Esophagus squamous epithelium (tissue), 5 donors: ENCODE results near the gene PI4K2A. TPM values are rescaled to one million over a fixed set of nuclear protein-coding genes. Genes with fewer than 3 reads are reported as not detected.

ENCODE experiments used
- DNase-seq: peaks from one replicate; lab custom pipeline; 2025; lab: John Stamatoyannopoulos, UW
- H3K27ac ChIP-seq, 4 donors: fragments of 200-600 bp; sonication (generic); one replicate each; pipeline ENCODE4 v1.5.1; 2016 to 2019; ENCODE audit warnings: mild to moderate bottlenecking in 1 of 4
- H3K27me3 ChIP-seq, 4 donors: fragments of 200-600 bp; sonication (generic); 1 replicate in 3 of 4; 2 replicates in 1 of 4; pipeline versions ENCODE4 v1.5.1 to v1.6.0; 2017 to 2021; ENCODE audit warnings: antibody characterized with exemption in 1 of 4
- H3K36me3 ChIP-seq, 3 donors: fragments of 200-600 bp; sonication (generic); one replicate each; pipeline ENCODE4 v1.5.1; 2016 to 2019
- H3K4me1 ChIP-seq, 3 donors: fragments of 200-600 bp; sonication (generic); one replicate each; pipeline ENCODE4 v1.5.1; 2017 to 2019
- H3K4me3 ChIP-seq, 4 donors: fragments of 200-600 bp; sonication (generic); 1 replicate in 3 of 4; 2 replicates in 1 of 4; pipeline ENCODE4 v1.5.1; 2016 to 2019; ENCODE audit warnings: mild to moderate bottlenecking in 2 of 4, moderate library complexity in 1 of 4
- H3K9me3 ChIP-seq, 3 donors: fragments of 200-600 bp; sonication (generic); one replicate each; pipeline ENCODE4 v1.5.1; 2016 to 2019
- CTCF ChIP-seq, 6 experiments: fragments of 450-650 bp in 4 of 6; fragments of 200-600 bp in 2 of 6; sonication (generic) in 2 of 6; IDR thresholded peaks; one replicate each; pipeline ENCODE4 v1.5.1; 2016 to 2019; ENCODE audit warnings: antibody characterized with exemption in 6 of 6, mild to moderate bottlenecking in 4 of 6, moderate library complexity in 4 of 6
- POLR2A ChIP-seq, 4 donors: fragments of 450-650 bp; IDR thresholded peaks; one replicate each; pipeline ENCODE4 v1.6.1; 2017; ENCODE audit warnings: antibody characterized with exemption in 4 of 4, mild to moderate bottlenecking in 4 of 4, moderate library complexity in 3 of 4
- whole genome bisulfite sequencing, 2 donors: methylation state at CpG; one replicate each; pipeline ENCODE4 v1.1.5; 2018; 5-methylcytosine and 5-hydroxymethylcytosine counted together
- intact Hi-C: fragments of 100-400 bp; cut with DNase I; formaldehyde crosslinking; loops from one replicate; pipeline ENCODE4 v1.15.0; 2022
- total RNA-seq, 4 donors: library from RNA; depleted of rRNA; stranded (reverse); fragments of >200 nt; gene quantifications; one replicate each; pipeline ENCODE4 v1.1.0, GENCODE V29; 2016
- donor health status: DM: yes; HTN: yes; CAD: no.

Gene PI4K2A
- total RNA-seq, 4 donors from 2014 or later, result 14.0 to 29.3 (median 19.6) TPM

- 74 to 88% methylated on average over 7 to 8 of the region's 9 CpGs for WGBS, 2 donors
- Histone ChIP-seq H3K9me3 (no peaks in the 10 kb centered on the region), H3K4me1 (peaks cover 0 to 62% (median 30%) of the 10 kb centered on the region in 3 donors), H3K27ac (peak overlapping the region; percentile 88 to 97 (median 94)), H3K4me3 (no peak overlapping the region), H3K36me3 (no peaks in the 10 kb centered on the region), H3K27me3 (peaks cover 0 to 88% (median 0%) of the 10 kb centered on the region in 4 donors)
- DNase-seq, result no peak
- TF ChIP-seq CTCF (IDR thresholded peaks at IDR 0.05) (no peak), POLR2A (IDR thresholded peaks at IDR 0.05) (no peak)
- intact Hi-C loops, result no loop called here
Observed at GRCh38 chr10:97711640-97712572, 71.4 kb downstream of the PI4K2A start.

GRCh38 chr10:97713339-97713825 lies 72.9 kb downstream of the PI4K2A start, which contains the start of gene MARVELD1:
TSS of gene MARVELD1 (plus strand) at chr10:97713730. CDS start at chr10:97713877, 147 bp downstream.
- Histone ChIP-seq H3K27me3 (peaks cover 0 to 90% (median 0%) of the 10 kb centered on the region in 4 donors), H3K4me1 (peaks cover 4 to 77% (median 44%) of the 10 kb centered on the region in 3 donors), H3K27ac (peak within 1 kb of the TSS; percentile 88 to 97 (median 94)), H3K9me3 (no peaks in the 10 kb centered on the region), H3K36me3 (peaks cover 0 to 12% (median 0%) of the 10 kb centered on the region in 3 donors), H3K4me3 (peak within 1 kb of the TSS; percentile 46 to 87 (median 62))
- WGBS, 2 donors, result 0 to 9% methylated on average over 13 to 26 of the region's 37 CpGs
- no peak for TF ChIP-seq CTCF (IDR thresholded peaks at IDR 0.05)
- TF ChIP-seq POLR2A (IDR thresholded peaks at IDR 0.05), result peak in 2 of 4 donors; percentile 38
- intact Hi-C loops, result no loop called here
- DNase-seq, result no peak

- Histone ChIP-seq H3K4me1 (peaks cover 8 to 82% (median 49%) of the 10 kb centered on the region in 3 donors), H3K9me3 (no peaks in the 10 kb centered on the region), H3K27me3 (peaks cover 0 to 86% (median 0%) of the 10 kb centered on the region in 4 donors), H3K27ac (peak overlapping the region; percentile 88 to 97 (median 94)), H3K4me3 (peak overlapping the region; percentile 46 to 87 (median 62)), H3K36me3 (peaks cover 0 to 12% (median 0%) of the 10 kb centered on the region in 3 donors)
- peak; percentile 8 for DNase-seq
- TF ChIP-seq CTCF (IDR thresholded peaks at IDR 0.05) (no peak), POLR2A (IDR thresholded peaks at IDR 0.05) (peak in 2 of 4 donors; percentile 27 to 38)
- 0% methylated on average over 2 to 4 of the region's 69 CpGs for WGBS, 2 donors
- intact Hi-C loops, result no loop called here
Observed at GRCh38 chr10:97713826-97714400, 73.4 kb downstream of the PI4K2A start.

GRCh38 chr10:97714401-97715258 lies 74.2 kb downstream of the PI4K2A start:
- Histone ChIP-seq H3K27me3 (peaks cover 0 to 86% (median 0%) of the 10 kb centered on the region in 4 donors), H3K4me3 (peak overlapping the region; percentile 46 to 87 (median 62)), H3K9me3 (no peaks in the 10 kb centered on the region), H3K4me1 (peaks cover 8 to 88% (median 54%) of the 10 kb centered on the region in 3 donors), H3K36me3 (peaks cover 0 to 12% (median 0%) of the 10 kb centered on the region in 3 donors), H3K27ac (peak overlapping the region; percentile 88 to 97 (median 94))
- DNase-seq, result no peak
- WGBS, 2 donors, result 0 to 9% methylated on average over 1 to 12 of the region's 74 CpGs
- TF ChIP-seq POLR2A (IDR thresholded peaks at IDR 0.05), result peak in 2 of 4 donors; percentile 41 to 50
- TF ChIP-seq CTCF (IDR thresholded peaks at IDR 0.05), result peak in 1 of 6 experiments; percentile 3
- intact Hi-C loops, result no loop called here
